ENCODE results near the gene CAMK1D.

The CAMK1D gene

GRCh38 chr10:12444981-12445700, 95.8 kb downstream of the CAMK1D start:
- Histone ChIP-seq H3F3A (ENCODE audit: insufficient read depth, low read length) (no peaks in the 10 kb centered on the region), H3K9ac (ENCODE audit: low read length) (no peak overlapping the region), H3K9me3 (ENCODE audit: low read length) (no peaks in the 10 kb centered on the region), H3K27me3 (ENCODE audit: insufficient read depth, low read length) (no peaks in the 10 kb centered on the region), H3K9me2 (ENCODE audit: low read depth, low read length) (no peaks in the 10 kb centered on the region), H3K36me3 (ENCODE audit: insufficient read depth, low read length) (no peaks in the 10 kb centered on the region), H3K27ac (ENCODE audit: low read depth, low read length, poor library complexity, severe bottlenecking) (no peak overlapping the region), H4K20me1 (ENCODE audit: insufficient read depth, low read length) (no peaks in the 10 kb centered on the region), H3K79me2 (ENCODE audit: insufficient read depth, low read length) (no peaks in the 10 kb centered on the region), H3K4me1 (ENCODE audit: insufficient read depth, low read length, severe bottlenecking) (no peaks in the 10 kb centered on the region), H2AFZ (ENCODE audit: low read length) (no peak overlapping the region), H3K4me3 (ENCODE audit: low read depth, low read length, poor library complexity, severe bottlenecking) (no peak overlapping the region), H3K4me2 (ENCODE audit: low read length) (no peak overlapping the region)
- TF ChIP-seq CTCF (IDR thresholded peaks at IDR 0.05; ENCODE audit: low read length), result no peak
- no peak for TF ChIP-seq EZH2 (IDR thresholded peaks at IDR 0.05; ENCODE audit: borderline replicate concordance, low read length)

- no peak overlapping the region for H3K9ac ChIP-seq (ENCODE audit: low read length)
- no peaks in the 10 kb centered on the region for H3F3A ChIP-seq (ENCODE audit: insufficient read depth, low read length)
- no peaks in the 10 kb centered on the region for H3K36me3 ChIP-seq (ENCODE audit: insufficient read depth, low read length)
- H3K4me2 ChIP-seq (ENCODE audit: low read length), result no peak overlapping the region
- no peaks in the 10 kb centered on the region for H3K9me3 ChIP-seq (ENCODE audit: low read length)
- H3K4me3 ChIP-seq (ENCODE audit: low read depth, low read length, poor library complexity, severe bottlenecking), result no peak overlapping the region
- H3K27me3 ChIP-seq (ENCODE audit: insufficient read depth, low read length), result no peaks in the 10 kb centered on the region
- H2AFZ ChIP-seq (ENCODE audit: low read length), result no peak overlapping the region
- H3K4me1 ChIP-seq (ENCODE audit: insufficient read depth, low read length, severe bottlenecking), result no peaks in the 10 kb centered on the region
- no peaks in the 10 kb centered on the region for H4K20me1 ChIP-seq (ENCODE audit: insufficient read depth, low read length)
- TF ChIP-seq CTCF (IDR thresholded peaks at IDR 0.05; ENCODE audit: low read length), result no peak
- no peak overlapping the region for H3K27ac ChIP-seq (ENCODE audit: low read depth, low read length, poor library complexity, severe bottlenecking)
- H3K79me2 ChIP-seq (ENCODE audit: insufficient read depth, low read length), result no peaks in the 10 kb centered on the region
- no peaks in the 10 kb centered on the region for H3K9me2 ChIP-seq (ENCODE audit: low read depth, low read length)
Observed at GRCh38 chr10:12445701-12446334, 96.5 kb downstream of the CAMK1D start.

GRCh38 chr10:12448340-12448728, 99.0 kb downstream of the CAMK1D start:
- H4K20me1 ChIP-seq (ENCODE audit: insufficient read depth, low read length), result no peaks in the 10 kb centered on the region

More at GRCh38 chr10:12448340-12448728, 99.0 kb downstream of the CAMK1D start:
- Histone ChIP-seq H3K4me3 (ENCODE audit: low read depth, low read length, poor library complexity, severe bottlenecking) (no peak overlapping the region), H3K9me3 (ENCODE audit: low read length) (no peaks in the 10 kb centered on the region), H2AFZ (ENCODE audit: low read length) (no peak overlapping the region), H3K4me2 (ENCODE audit: low read length) (no peak overlapping the region), H3F3A (ENCODE audit: insufficient read depth, low read length) (no peaks in the 10 kb centered on the region), H3K36me3 (ENCODE audit: insufficient read depth, low read length) (no peaks in the 10 kb centered on the region), H3K9me2 (ENCODE audit: low read depth, low read length) (no peaks in the 10 kb centered on the region), H3K27me3 (ENCODE audit: insufficient read depth, low read length) (no peaks in the 10 kb centered on the region), H3K4me1 (ENCODE audit: insufficient read depth, low read length, severe bottlenecking) (no peaks in the 10 kb centered on the region), H3K9ac (ENCODE audit: low read length) (no peak overlapping the region), H3K79me2 (ENCODE audit: insufficient read depth, low read length) (no peaks in the 10 kb centered on the region), H3K27ac (ENCODE audit: low read depth, low read length, poor library complexity, severe bottlenecking) (no peak overlapping the region)
- no peak for TF ChIP-seq CTCF (IDR thresholded peaks at IDR 0.05; ENCODE audit: low read length)
- no peak for TF ChIP-seq EZH2 (IDR thresholded peaks at IDR 0.05; ENCODE audit: borderline replicate concordance, low read length)
